ENCODE measurements around the gene ADGRA1. TPM values are rescaled to one million over a fixed set of nuclear protein-coding genes. Genes with fewer than 3 reads are reported as not detected.

ADGRA1 gene
- total RNA-seq, 4 donors from 2014 or later, result not detected

DNA sequence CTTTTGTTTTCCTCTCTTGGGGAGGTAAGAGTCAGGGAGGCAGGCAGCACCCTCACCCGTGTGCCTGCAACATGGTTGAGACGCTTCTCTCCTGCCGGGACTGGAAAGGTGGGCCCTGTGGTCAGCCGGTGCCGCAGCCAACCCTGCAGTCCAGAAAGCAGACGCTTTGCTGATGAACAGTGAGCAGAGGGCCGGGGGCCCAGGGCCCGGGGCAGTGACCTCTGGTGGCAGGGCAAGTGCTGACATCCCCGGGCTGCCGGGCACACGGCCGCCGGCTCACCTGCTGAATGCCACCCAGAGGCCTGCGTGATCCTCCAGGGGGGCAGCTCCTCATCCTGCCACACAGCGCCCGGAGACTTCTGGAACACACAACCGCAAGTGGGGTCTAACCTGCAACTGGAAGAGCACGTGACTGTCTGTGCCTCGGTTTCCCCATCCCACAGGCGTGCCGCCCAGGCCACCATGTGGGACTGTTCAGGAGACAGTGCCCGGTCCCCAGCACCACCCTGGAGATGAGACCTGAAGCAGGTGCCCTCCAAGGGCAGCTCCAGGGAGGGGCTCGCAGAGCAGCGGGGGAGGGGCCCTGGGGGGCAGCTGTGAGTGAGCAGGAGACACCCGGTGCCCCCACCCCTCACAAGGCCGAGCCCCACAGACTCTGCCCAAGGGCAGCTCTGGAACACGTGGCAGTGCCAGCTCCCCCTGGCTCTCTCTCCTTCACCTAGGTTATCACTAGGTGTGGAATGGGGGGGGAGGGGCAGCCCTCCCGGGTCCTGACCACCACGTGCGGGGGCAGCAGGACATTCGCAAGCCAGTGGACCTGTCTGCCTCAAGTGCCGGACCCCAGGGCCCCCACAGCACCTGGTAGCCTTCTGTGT is 2.2 kb upstream of the ADGRA1 start:
- H3K4me3 ChIP-seq, result no peak overlapping the region
- H3K27ac ChIP-seq, result no peak overlapping the region
- no peak for DNase-seq
- no peaks in the 10 kb centered on the region for H3K36me3 ChIP-seq
- H3K27me3 ChIP-seq, result peaks cover 0 to 10% of the 10 kb centered on the region in 2 donors
- no peak for TF ChIP-seq POLR2A (IDR thresholded peaks at IDR 0.05)
- TF ChIP-seq, protein P1, sequence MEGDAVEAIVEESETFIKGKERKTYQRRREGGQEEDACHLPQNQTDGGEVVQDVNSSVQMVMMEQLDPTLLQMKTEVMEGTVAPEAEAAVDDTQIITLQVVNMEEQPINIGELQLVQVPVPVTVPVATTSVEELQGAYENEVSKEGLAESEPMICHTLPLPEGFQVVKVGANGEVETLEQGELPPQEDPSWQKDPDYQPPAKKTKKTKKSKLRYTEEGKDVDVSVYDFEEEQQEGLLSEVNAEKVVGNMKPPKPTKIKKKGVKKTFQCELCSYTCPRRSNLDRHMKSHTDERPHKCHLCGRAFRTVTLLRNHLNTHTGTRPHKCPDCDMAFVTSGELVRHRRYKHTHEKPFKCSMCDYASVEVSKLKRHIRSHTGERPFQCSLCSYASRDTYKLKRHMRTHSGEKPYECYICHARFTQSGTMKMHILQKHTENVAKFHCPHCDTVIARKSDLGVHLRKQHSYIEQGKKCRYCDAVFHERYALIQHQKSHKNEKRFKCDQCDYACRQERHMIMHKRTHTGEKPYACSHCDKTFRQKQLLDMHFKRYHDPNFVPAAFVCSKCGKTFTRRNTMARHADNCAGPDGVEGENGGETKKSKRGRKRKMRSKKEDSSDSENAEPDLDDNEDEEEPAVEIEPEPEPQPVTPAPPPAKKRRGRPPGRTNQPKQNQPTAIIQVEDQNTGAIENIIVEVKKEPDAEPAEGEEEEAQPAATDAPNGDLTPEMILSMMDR (IDR thresholded peaks at IDR 0.05), result no peak
- no peaks in the 10 kb centered on the region for H3K9me3 ChIP-seq
- peaks cover 0 to 9% (median 0%) of the 10 kb centered on the region in 4 donors for H3K4me1 ChIP-seq

DNA sequence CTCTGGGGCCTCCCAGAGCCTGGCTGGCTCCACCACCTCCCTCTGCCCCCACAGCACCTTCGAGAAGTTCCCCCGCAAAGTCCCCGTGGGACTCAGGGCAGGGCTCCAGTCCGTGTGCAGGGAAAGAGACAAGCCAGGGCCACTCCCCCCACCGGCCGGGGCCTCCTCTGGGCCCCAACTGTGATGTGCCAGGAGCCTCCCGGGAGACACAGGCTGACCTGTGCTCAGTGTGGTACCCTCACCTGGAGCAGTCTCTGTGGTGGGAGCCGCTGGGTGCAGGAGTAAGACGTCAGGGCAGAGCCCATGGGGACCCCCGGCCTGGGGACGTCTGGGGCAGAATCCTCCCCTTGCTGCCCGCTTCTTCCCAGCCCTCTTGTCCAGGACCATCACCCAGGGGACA is 1.5 kb upstream of the ADGRA1 start:
- Histone ChIP-seq H3K27me3 (peaks cover 0 to 10% of the 10 kb centered on the region in 2 donors), H3K4me1 (peaks cover 0 to 9% (median 0%) of the 10 kb centered on the region in 4 donors), H3K27ac (no peak overlapping the region), H3K4me3 (no peak overlapping the region), H3K36me3 (no peaks in the 10 kb centered on the region), H3K9me3 (no peaks in the 10 kb centered on the region)
- no peak for DNase-seq
- TF ChIP-seq, protein P1 (IDR thresholded peaks at IDR 0.05), result no peak
- TF ChIP-seq POLR2A (IDR thresholded peaks at IDR 0.05), result no peak

DNA sequence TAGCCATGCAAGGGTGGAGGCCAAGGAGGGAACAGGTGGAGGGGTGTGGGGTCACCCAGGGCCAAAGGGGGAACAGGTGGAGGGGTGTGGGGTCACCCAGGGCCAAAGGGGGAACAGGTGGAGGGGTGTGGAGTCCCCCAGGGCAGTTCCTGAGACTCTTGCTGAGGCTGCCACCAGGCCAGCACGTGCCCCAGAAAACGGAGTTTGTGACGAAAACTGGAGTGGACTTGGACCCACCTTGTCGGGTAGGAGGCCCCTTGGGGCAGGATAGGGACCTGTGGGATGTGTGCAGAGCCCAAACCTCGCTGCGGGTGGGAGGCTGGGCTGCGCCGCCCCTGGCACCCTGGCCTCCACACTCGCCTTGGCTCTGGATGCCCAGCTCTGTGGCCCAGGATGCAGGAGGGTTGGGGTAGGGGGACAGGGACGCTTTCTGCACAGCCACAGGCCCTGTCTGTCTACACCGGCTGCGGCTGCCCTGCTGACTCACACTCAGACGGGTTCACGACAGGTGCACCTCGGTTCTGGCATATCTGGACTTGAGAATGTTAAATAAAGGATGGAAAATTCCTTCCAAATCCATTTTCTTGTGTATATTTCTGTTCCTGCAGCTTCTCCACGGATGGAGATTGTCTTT is 562 bp upstream of the ADGRA1 start:
- Histone ChIP-seq H3K4me3 (no peak overlapping the region), H3K27me3 (peaks cover 0 to 10% of the 10 kb centered on the region in 2 donors), H3K27ac (no peak overlapping the region), H3K9me3 (no peaks in the 10 kb centered on the region), H3K36me3 (no peaks in the 10 kb centered on the region), H3K4me1 (peaks cover 0 to 9% (median 0%) of the 10 kb centered on the region in 4 donors)
- no peak for TF ChIP-seq POLR2A (IDR thresholded peaks at IDR 0.05)
- TF ChIP-seq, protein P1 (IDR thresholded peaks at IDR 0.05), result no peak
- no peak for DNase-seq

DNA sequence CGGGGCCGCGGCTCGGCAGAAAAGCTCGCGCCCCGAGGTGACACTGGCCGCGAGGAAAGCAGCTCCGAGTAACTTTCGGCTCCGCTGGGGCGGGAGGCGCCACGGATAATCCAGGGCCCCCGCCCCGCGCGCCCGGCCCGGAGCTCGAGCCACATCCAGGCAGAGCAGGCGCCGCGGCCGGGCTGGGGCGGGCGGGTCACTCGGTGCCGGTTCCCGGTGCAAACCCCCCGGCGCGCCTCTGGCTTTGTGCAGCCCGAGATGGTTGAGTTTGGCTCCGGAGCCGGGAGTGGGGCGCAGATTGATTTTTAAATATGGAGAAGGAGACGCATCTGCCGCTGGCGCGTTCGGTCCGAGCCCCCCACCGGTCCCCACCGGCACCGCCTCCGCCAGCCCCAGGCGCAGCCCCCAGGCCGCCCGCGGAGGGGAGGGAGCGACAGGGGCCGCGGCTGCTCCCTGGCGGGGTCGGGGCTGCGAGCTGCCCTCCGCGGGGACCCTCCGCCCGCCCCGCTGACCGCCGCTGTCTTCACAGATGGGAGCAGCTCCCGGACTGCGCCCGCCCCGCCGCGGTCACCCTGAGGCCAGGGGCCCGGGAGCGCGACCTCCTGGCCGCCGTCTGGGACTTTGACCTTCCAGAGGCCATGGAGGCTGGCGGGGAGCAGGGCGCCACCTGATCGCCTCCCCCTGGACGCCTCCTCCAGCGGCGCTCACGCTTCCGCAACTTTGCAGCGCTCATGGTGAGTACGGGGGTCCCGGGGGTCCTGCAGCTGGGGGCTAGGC is 643 bp downstream of the ADGRA1 start:
- no peak for TF ChIP-seq POLR2A (IDR thresholded peaks at IDR 0.05)
- TF ChIP-seq, protein P1 (IDR thresholded peaks at IDR 0.05), result no peak
- peaks cover 0 to 10% of the 10 kb centered on the region in 2 donors for H3K27me3 ChIP-seq
- H3K9me3 ChIP-seq, result no peaks in the 10 kb centered on the region
- no peak overlapping the region for H3K27ac ChIP-seq
- no peaks in the 10 kb centered on the region for H3K36me3 ChIP-seq
- no peak for DNase-seq
- H3K4me1 ChIP-seq, result peaks cover 0 to 9% (median 0%) of the 10 kb centered on the region in 4 donors
- no peak overlapping the region for H3K4me3 ChIP-seq

DNA sequence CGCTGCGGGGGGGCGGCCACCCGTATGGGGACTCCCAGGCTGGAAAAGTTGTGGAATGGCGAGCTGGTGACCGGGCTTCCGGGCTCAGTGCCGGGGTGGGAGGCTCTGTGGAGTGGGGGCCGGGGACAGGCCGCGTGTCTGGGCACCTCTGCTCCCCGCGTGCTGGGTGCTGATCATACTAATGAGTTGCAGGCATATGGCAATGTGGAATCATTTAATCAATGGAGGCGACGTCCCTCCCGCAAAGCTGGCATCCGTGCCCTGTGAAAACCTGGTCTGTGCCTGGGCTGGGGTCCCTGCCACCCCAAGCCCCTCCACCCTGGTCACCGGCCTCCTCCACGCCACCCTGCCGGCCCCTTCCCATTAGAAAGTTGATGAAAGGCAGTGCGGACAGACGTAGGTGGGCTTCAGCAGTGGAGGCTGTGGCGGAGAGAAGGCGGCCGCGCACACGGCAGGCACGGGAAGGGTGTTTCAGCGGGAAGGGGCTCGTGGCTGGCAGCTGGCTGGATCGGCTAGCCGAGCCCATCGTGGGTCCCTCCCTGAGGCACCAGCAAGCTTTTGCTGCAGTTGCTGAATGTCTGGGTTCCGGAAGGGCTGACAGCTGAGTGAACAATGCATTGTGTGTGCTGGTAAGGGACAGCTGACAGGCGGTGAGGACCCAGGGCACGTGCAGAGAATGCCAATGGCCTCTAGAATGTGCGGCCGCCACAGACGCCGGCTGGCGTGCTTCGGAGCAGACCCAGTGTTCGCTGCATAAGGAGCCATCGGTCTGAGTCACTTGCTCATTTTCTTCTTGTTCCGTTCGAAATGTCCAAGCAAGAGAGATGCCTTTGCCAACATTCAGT is 1.5 kb downstream of the ADGRA1 start:
- Histone ChIP-seq H3K4me3 (no peak overlapping the region), H3K4me1 (peaks cover 0 to 9% (median 0%) of the 10 kb centered on the region in 4 donors), H3K27me3 (peaks cover 0 to 10% of the 10 kb centered on the region in 2 donors), H3K27ac (no peak overlapping the region), H3K36me3 (no peaks in the 10 kb centered on the region), H3K9me3 (no peaks in the 10 kb centered on the region)
- DNase-seq, result no peak
- no peak for TF ChIP-seq POLR2A (IDR thresholded peaks at IDR 0.05)
- TF ChIP-seq, protein P1 (IDR thresholded peaks at IDR 0.05), result no peak
